ENCODE data around the gene RAPGEF1. TPM values are rescaled to one million over a fixed set of nuclear protein-coding genes. Genes with fewer than 3 reads are reported as not detected.
A peak's percentile ranks its signal among the peaks of the same experiment; 100 is the strongest.

Gene RAPGEF1
- total and polyA plus RNA-seq, 7 experiments from 2014 or later = 1.2 to 181 (median 84.8) TPM

DNA sequence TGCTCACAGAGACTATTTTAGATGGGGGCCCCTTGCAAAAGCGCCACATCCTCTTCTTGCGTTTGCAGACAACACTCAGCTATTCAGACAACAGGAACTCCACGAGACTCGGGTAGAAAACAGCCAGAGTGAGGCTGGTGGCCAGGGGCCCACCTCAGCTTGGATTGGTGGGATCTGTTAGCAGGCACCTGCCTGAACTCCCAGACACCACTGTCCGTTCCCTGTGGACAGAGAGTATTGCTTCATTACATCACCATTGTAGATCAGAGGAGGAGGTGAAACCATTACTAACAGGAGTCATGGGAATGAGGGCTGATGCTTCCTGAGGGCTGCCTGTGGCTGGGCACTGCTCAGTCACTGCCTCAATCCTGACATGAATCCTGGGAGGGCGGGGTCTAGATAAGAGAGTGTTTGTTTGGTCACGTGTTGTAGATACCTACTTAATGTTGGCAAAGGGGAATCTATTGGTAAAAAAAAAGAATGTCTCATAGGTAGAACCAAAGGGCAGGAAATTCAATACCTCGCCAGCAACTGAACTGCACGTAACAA is 4.4 kb upstream of the RAPGEF1 start:
- Mint-ChIP-seq H3K27ac (peak overlapping the region; percentile 89 to 99 (median 96)), H3K36me3 (no peaks in the 10 kb centered on the region), H3K27me3 (no peaks in the 10 kb centered on the region), H3K4me3 (peak overlapping the region; percentile 56 to 83 (median 78)), H3K9me3 (no peaks in the 10 kb centered on the region), H3K4me1 (peaks cover 26 to 45% (median 33%) of the 10 kb centered on the region in 7 donors)
- Histone ChIP-seq H3K27me3 (ENCODE audit: control insufficient read depth in 2 of 2, insufficient read depth in 2 of 2, low read length in 2 of 2) (no peaks in the 10 kb centered on the region), H3K4me3 (ENCODE audit: low read length) (peak overlapping the region; percentile 15), H3K4me1 (ENCODE audit: control insufficient read depth in 2 of 2, insufficient read depth in 2 of 2, low read length in 2 of 2) (peaks cover 17 to 31% of the 10 kb centered on the region in 2 donors), H3K27ac (ENCODE audit: low read depth, low read length) (peak overlapping the region; percentile 54), H3K9me3 (ENCODE audit: control insufficient read depth in 2 of 3, low read length in 3 of 3) (no peaks in the 10 kb centered on the region), H3K36me3 (ENCODE audit: control insufficient read depth in 2 of 3, insufficient read depth in 3 of 3, low read length in 3 of 3) (no peaks in the 10 kb centered on the region)
- ChIA-PET CTCF (interaction anchor here (0.7 to 4.4 kb wide), 12 partner anchors 8 to 266 kb away, joined by 3 to 40 read pairs (median 4); no protein-coding TSS in a partner anchor), POLR2A (interaction anchor here (0.5 to 3.4 kb wide), 13 partner anchors 9 to 377 kb away, joined by 3 to 26 read pairs (median 4); partner anchors contain the start of gene POMT1)
- intact Hi-C loops (cut with micrococcal nuclease) = loop anchor here in 1 of 2 donors (5.0 to 10.0 kb wide), 2 partner anchors 212 to 619 kb away; partner anchors contain the start of genes NUP214 and UCK1
- peak in 5 of 9 donors; percentile 38 to 64 (median 54) for DNase-seq
- peak; percentile 39 for ATAC-seq

DNA sequence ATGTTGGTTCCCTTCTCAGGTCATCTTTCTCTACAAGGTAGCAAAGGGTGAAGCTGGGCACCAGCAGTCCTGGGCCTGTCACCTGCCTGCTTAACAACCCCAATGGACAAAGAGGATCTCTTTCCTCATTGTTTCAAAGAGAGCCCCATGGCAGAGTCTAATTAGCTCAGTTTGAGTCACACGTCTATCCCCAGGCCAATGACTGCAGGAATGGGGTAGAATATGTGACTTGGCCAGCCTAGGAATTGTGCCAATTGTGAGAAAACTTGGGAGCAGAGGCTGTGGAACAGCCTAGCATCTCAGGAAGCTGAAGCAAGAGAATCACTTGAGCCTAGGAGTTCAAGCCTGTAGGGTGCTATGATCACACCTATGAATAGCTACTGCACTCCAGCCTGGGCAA is 3.6 kb upstream of the RAPGEF1 start:
- peak overlapping the region; percentile 12 to 83 (median 76) for H3K4me3 Mint-ChIP-seq
- peaks cover 26 to 49% (median 39%) of the 10 kb centered on the region in 7 donors for H3K4me1 Mint-ChIP-seq
- H3K9me3 Mint-ChIP-seq = no peaks in the 10 kb centered on the region
- DNase-seq (no peak), ATAC-seq (no peak)
- peak overlapping the region; percentile 89 to 99 (median 96) for H3K27ac Mint-ChIP-seq
- intact Hi-C loops (cut with micrococcal nuclease) = loop anchor here in 1 of 2 donors (5.0 to 10.0 kb wide), 2 partner anchors 211 to 619 kb away; partner anchors contain the start of genes NUP214 and UCK1
- POLR2A ChIA-PET = interaction anchor here (0.7 to 3.4 kb wide), 12 partner anchors 10 to 1390 kb away, joined by 3 to 26 read pairs (median 4); partner anchors contain the start of gene POMT1
- peaks cover 19 to 35% of the 10 kb centered on the region in 2 donors for H3K4me1 ChIP-seq (ENCODE audit: control insufficient read depth in 2 of 2, insufficient read depth in 2 of 2, low read length in 2 of 2)
- H3K36me3 Mint-ChIP-seq = peaks cover 0 to 4% (median 0%) of the 10 kb centered on the region in 5 donors
- CTCF ChIA-PET = interaction anchor here (0.6 to 4.4 kb wide), 15 partner anchors 11 to 376 kb away, joined by 3 to 40 read pairs (median 4); no protein-coding TSS in a partner anchor
- no peaks in the 10 kb centered on the region for H3K27me3 Mint-ChIP-seq
- H3K36me3 ChIP-seq (ENCODE audit: control insufficient read depth in 2 of 3, insufficient read depth in 3 of 3, low read length in 3 of 3) = no peaks in the 10 kb centered on the region
- H3K9me3 ChIP-seq (ENCODE audit: control insufficient read depth in 2 of 3, low read length in 3 of 3) = no peaks in the 10 kb centered on the region
- H3K27me3 ChIP-seq (ENCODE audit: control insufficient read depth in 2 of 2, insufficient read depth in 2 of 2, low read length in 2 of 2) = no peaks in the 10 kb centered on the region
- H3K4me3 ChIP-seq (ENCODE audit: low read length) = no peak overlapping the region
- peak overlapping the region; percentile 54 for H3K27ac ChIP-seq (ENCODE audit: low read depth, low read length)

DNA sequence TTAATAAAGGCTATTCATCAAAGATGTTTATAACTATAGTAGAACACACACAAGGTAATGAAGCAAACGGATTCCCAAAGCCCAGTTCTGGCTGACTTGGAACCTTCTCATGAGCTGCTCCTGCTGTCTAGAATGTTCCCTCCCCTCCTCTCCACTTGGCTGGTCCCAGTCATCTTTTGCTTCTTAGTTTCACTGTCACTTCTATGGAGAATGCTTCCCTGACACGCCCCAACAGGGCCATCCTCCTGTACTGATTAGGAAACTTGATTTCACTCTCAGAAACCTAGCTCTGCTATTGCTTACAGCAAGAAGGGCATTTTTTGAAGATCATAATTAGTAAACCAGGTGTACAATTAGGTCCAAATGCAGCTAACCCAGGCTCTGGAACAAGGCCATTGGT is 3.2 kb upstream of the RAPGEF1 start:
- ChIA-PET POLR2A (interaction anchor here (0.5 to 3.4 kb wide), 13 partner anchors 10 to 1391 kb away, joined by 3 to 26 read pairs (median 4); partner anchors contain the start of genes POMT1 and SETX), CTCF (interaction anchor here (0.6 to 4.4 kb wide), 13 partner anchors 11 to 376 kb away, joined by 3 to 40 read pairs (median 4); no protein-coding TSS in a partner anchor)
- H3K27me3 ChIP-seq (ENCODE audit: control insufficient read depth in 2 of 2, insufficient read depth in 2 of 2, low read length in 2 of 2) = no peaks in the 10 kb centered on the region
- H3K4me1 ChIP-seq (ENCODE audit: control insufficient read depth in 2 of 2, insufficient read depth in 2 of 2, low read length in 2 of 2) = peaks cover 23 to 39% of the 10 kb centered on the region in 2 donors
- H3K9me3 ChIP-seq (ENCODE audit: control insufficient read depth in 2 of 3, low read length in 3 of 3) = no peaks in the 10 kb centered on the region
- Mint-ChIP-seq H3K4me1 (peaks cover 26 to 53% (median 43%) of the 10 kb centered on the region in 7 donors), H3K27me3 (no peaks in the 10 kb centered on the region), H3K27ac (peak overlapping the region in 8 of 9 donors; percentile 77 to 99 (median 96)), H3K4me3 (peak overlapping the region in 7 of 10 donors; percentile 5 to 81 (median 49)), H3K9me3 (no peaks in the 10 kb centered on the region), H3K36me3 (peaks cover 0 to 4% (median 0%) of the 10 kb centered on the region in 5 donors)
- ATAC-seq (no peak), DNase-seq (no peak)
- H3K36me3 ChIP-seq (ENCODE audit: control insufficient read depth in 2 of 3, insufficient read depth in 3 of 3, low read length in 3 of 3) = no peaks in the 10 kb centered on the region
- H3K27ac ChIP-seq (ENCODE audit: low read depth, low read length) = peak overlapping the region; percentile 54
- H3K4me3 ChIP-seq (ENCODE audit: low read length) = no peak overlapping the region
- intact Hi-C loops (cut with micrococcal nuclease) = loop anchor here in 1 of 2 donors (5.0 to 10.0 kb wide), 2 partner anchors 211 to 618 kb away; partner anchors contain the start of genes NUP214 and UCK1

DNA sequence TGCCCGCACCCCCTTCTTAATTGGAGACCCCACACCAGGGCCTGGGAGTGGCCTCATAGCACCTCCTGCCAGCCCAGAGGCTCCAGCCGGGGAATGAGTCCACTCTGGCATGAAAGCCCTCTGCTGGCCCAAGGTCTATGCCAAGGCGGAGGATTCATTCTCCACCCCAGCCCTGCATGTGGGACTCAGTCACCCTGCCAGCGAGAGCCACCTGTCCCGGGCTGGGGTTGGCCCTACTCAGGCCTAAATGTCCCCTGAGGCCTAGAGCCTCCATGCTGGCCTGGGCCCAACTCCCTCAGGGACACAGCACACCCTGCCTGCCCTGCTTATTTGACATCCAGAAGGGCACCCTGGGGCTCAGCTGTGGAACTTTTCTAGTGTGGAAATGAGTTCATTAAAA is 1.0 kb upstream of the RAPGEF1 start:
- H3K27ac Mint-ChIP-seq = peak overlapping the region in 3 of 9 donors; percentile 66 to 97 (median 89)
- CTCF ChIA-PET = interaction anchor here (0.8 to 1.6 kb wide), 13 partner anchors 10 to 392 kb away, joined by 3 to 12 read pairs (median 4); no protein-coding TSS in a partner anchor
- peaks cover 42 to 62% (median 58%) of the 10 kb centered on the region in 7 donors for H3K4me1 Mint-ChIP-seq

DNA sequence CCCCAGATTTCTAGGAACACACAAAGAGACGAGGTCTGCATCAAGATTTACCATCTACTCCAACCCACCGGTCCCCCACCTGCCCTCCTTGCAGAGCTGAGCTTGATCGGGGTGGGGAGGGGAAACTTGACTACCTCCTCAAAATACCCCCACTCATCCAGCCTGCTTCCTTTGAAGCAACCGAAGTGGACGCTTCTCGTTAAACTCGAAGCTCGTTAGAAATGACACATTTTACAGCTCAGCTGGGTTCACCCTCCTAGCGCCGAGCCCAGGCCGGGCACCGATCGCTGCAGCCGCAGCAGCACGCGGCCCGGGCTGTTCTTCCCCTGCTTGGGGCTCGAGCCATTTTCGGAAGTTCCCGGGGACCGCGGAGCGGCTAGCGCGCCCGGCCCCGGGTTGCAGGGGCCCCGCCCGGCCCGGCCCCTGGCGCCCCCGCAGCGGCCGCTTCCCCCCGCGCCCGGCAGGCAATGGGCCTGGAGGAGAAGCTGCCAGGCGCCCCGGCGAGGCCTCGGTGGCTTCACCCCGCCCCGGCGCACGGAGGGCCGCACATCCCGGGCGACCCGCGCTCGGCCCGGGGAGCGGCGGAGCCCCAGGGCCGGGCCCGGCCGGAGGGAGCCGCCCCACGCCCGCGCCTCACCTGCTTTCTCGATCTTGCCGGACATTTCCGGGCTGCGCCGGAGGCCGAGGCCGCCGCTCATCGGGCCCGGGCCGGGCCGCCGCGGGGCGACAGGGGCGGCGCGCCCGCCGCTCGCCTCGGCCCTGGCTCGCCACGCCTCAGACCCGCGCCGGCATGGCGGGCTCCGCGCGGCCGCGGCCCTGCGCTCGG is 530 bp downstream of the RAPGEF1 start:
- no peaks in the 10 kb centered on the region for H3K9me3 ChIP-seq (ENCODE audit: control insufficient read depth in 2 of 3, low read length in 3 of 3)
- DNase-seq (peak in 6 of 9 donors; percentile 26 to 68 (median 34)), ATAC-seq (peak; percentile 30)
- Mint-ChIP-seq H3K9me3 (no peaks in the 10 kb centered on the region), H3K27me3 (no peaks in the 10 kb centered on the region), H3K27ac (peak overlapping the region; percentile 80 to 96 (median 92)), H3K36me3 (peaks cover 0 to 25% (median 0%) of the 10 kb centered on the region in 5 donors), H3K4me1 (peaks cover 43 to 63% (median 59%) of the 10 kb centered on the region in 7 donors), H3K4me3 (peak overlapping the region; percentile 80 to 96 (median 92))
- no peaks in the 10 kb centered on the region for H3K27me3 ChIP-seq (ENCODE audit: control insufficient read depth in 2 of 2, insufficient read depth in 2 of 2, low read length in 2 of 2)
- peak overlapping the region; percentile 68 for H3K27ac ChIP-seq (ENCODE audit: low read depth, low read length)
- H3K4me3 ChIP-seq (ENCODE audit: low read length) = peak overlapping the region; percentile 80
- H3K4me1 ChIP-seq (ENCODE audit: control insufficient read depth in 2 of 2, insufficient read depth in 2 of 2, low read length in 2 of 2) = peaks cover 53 to 62% of the 10 kb centered on the region in 2 donors
- intact Hi-C loops (cut with micrococcal nuclease) = loop anchor here (1.0 to 10.0 kb wide), 4 partner anchors 10 to 485 kb away; no protein-coding TSS in a partner anchor
- H3K36me3 ChIP-seq (ENCODE audit: control insufficient read depth in 2 of 3, insufficient read depth in 3 of 3, low read length in 3 of 3) = no peaks in the 10 kb centered on the region
- ChIA-PET POLR2A (interaction anchor here (1.0 to 2.7 kb wide), 7 partner anchors 10 to 148 kb away, joined by 3 to 10 read pairs (median 3); no protein-coding TSS in a partner anchor), CTCF (interaction anchor here (1.0 to 2.8 kb wide), 12 partner anchors 8 to 390 kb away, joined by 3 to 20 read pairs (median 5); no protein-coding TSS in a partner anchor)

More for the DNA sequence above, 1.0 kb upstream of the RAPGEF1 start:
- Histone ChIP-seq H3K4me1 (ENCODE audit: control insufficient read depth in 2 of 2, insufficient read depth in 2 of 2, low read length in 2 of 2) (peaks cover 44 to 54% of the 10 kb centered on the region in 2 donors), H3K4me3 (ENCODE audit: low read length) (no peak overlapping the region), H3K27ac (ENCODE audit: low read depth, low read length) (no peak overlapping the region), H3K9me3 (ENCODE audit: control insufficient read depth in 2 of 3, low read length in 3 of 3) (no peaks in the 10 kb centered on the region), H3K27me3 (ENCODE audit: control insufficient read depth in 2 of 2, insufficient read depth in 2 of 2, low read length in 2 of 2) (no peaks in the 10 kb centered on the region), H3K36me3 (ENCODE audit: control insufficient read depth in 2 of 3, insufficient read depth in 3 of 3, low read length in 3 of 3) (no peaks in the 10 kb centered on the region)
- intact Hi-C loops (cut with micrococcal nuclease) = loop anchor here in 1 of 2 donors (1.0 to 10.0 kb wide), 3 partner anchors 150 to 616 kb away; partner anchors contain the start of genes NUP214 and UCK1
- Mint-ChIP-seq H3K36me3 (peaks cover 0 to 13% (median 0%) of the 10 kb centered on the region in 5 donors), H3K9me3 (no peaks in the 10 kb centered on the region), H3K4me3 (peak overlapping the region in 8 of 10 donors; percentile 10 to 79 (median 66)), H3K27me3 (no peaks in the 10 kb centered on the region)
- POLR2A ChIA-PET = interaction anchor here (0.9 to 2.7 kb wide), 3 partner anchors 13 to 82 kb away, joined by 3 to 10 read pairs (median 3); no protein-coding TSS in a partner anchor
- DNase-seq (no peak), ATAC-seq (no peak)

Data from naive thymus-derived CD4-positive, alpha-beta T cell (primary cell).